HepG2 (cell line): ENCODE measurements around the gene CISTR. TPM values are rescaled to one million over a fixed set of nuclear protein-coding genes. Genes with fewer than 3 reads are reported as not detected.

Experiments used
- CENPX ChIP-seq: sonication (generic); formaldehyde crosslinking; IDR thresholded peaks from 2 replicates; pipeline ENCODE4 v1.9.0; 2021; ENCODE audit warnings: mild to moderate bottlenecking, missing genetic modification reagents, moderate library complexity
- ELF3 ChIP-seq: IDR thresholded peaks from 2 replicates; pipeline ENCODE4 v1.6.1; 2016; ENCODE audit warnings: missing genetic modification reagents, missing compliant biosample characterization
- GABPA ChIP-seq, 2 experiments: IDR thresholded peaks; 2 replicates each; pipeline ENCODE4 v1.6.1; 2011 to 2016; ENCODE audit warnings: low read depth in 2 of 2, low read length in 1 of 2, missing biosample characterization in 1 of 2, missing genetic modification characterization in 1 of 2
- GMEB1 ChIP-seq: sonication (generic); formaldehyde crosslinking; IDR thresholded peaks from 2 replicates; pipeline ENCODE4 v1.5.1; 2020; ENCODE audit warnings: missing genetic modification reagents, mild to moderate bottlenecking, borderline replicate concordance
- MAZ ChIP-seq, 2 experiments: sonication (generic) in 1 of 2; formaldehyde crosslinking in 1 of 2; IDR thresholded peaks; 2 replicates each; pipeline versions ENCODE4 v1.5.0 to v1.6.1; 2012 to 2020; ENCODE audit warnings: low read depth in 2 of 2, mild to moderate bottlenecking in 2 of 2, borderline replicate concordance in 1 of 2, improper control_type of control experiment in 1 of 2, low read length in 1 of 2, missing genetic modification reagents in 1 of 2, moderate library complexity in 1 of 2
- RFX1 ChIP-seq: fragments of 450-650 bp; IDR thresholded peaks from 2 replicates; pipeline ENCODE4 v1.6.1; 2017
- SALL1 ChIP-seq: sonication (generic); formaldehyde crosslinking; IDR thresholded peaks from 2 replicates; pipeline ENCODE4 v1.8.0; 2022; ENCODE audit warnings: mild to moderate bottlenecking, missing genetic modification reagents
- ZNF484 ChIP-seq: sonication (generic); formaldehyde crosslinking; IDR thresholded peaks from 2 replicates; pipeline ENCODE4 v1.5.1; 2020; ENCODE audit warnings: mild to moderate bottlenecking, low read depth, missing genetic modification reagents, borderline replicate concordance
- ZNF556 ChIP-seq: sonication (generic); formaldehyde crosslinking; IDR thresholded peaks from 2 replicates; pipeline ENCODE4 v1.4.0; 2020; ENCODE audit warnings: mild to moderate bottlenecking, missing genetic modification reagents, borderline replicate concordance
- ZNF780A ChIP-seq: sonication (generic); formaldehyde crosslinking; IDR thresholded peaks from 2 replicates; pipeline ENCODE4 v1.8.0; 2022; ENCODE audit warnings: mild to moderate bottlenecking, missing genetic modification reagents, moderate library complexity
- ZSCAN5A ChIP-seq: sonication (generic); formaldehyde crosslinking; IDR thresholded peaks from 2 replicates; pipeline ENCODE4 v1.8.0; 2022; ENCODE audit warnings: mild to moderate bottlenecking, missing genetic modification reagents, borderline replicate concordance
- polyA plus RNA-seq, 8 experiments: library from polyadenylated mRNA; depleted of rRNA in 3 of 8; stranded (reverse) in 7 of 8; unstranded in 1 of 8; fragments of >200 nt; fragmentation: Illumina TruSeq in 4 of 8; extraction: Trizol in 4 of 8; gene quantifications; 2 replicates each; pipeline versions ENCODE4 v1.2.1 to v1.2.3, GENCODE V29; 2011 to 2016; ENCODE audit warnings: low read depth in 4 of 8, missing spikeins in 1 of 8, mixed read lengths in 1 of 8; ENCODE audit not compliant: insufficient read depth in 1 of 8
- total RNA-seq, 5 experiments: library from RNA; depleted of rRNA; stranded (reverse); fragments of >200 nt; fragmentation: Illumina TruSeq; extraction: Trizol; gene quantifications; 2 replicates each; pipeline ENCODE4 v1.2.3, GENCODE V29; 2016; ENCODE audit warnings: low read depth in 1 of 5
- TF ChIP-seq, protein P1 (sequence below): sonication (generic); formaldehyde crosslinking; IDR thresholded peaks from 2 replicates; pipeline ENCODE4 v1.4.0; 2020; ENCODE audit warnings: missing genetic modification reagents
- TF ChIP-seq, protein P2 (sequence below): sonication (generic); formaldehyde crosslinking; IDR thresholded peaks from 2 replicates; pipeline ENCODE4 v1.5.0; 2020; ENCODE audit warnings: mild to moderate bottlenecking, missing genetic modification reagents, borderline replicate concordance
- TF ChIP-seq, protein P3 (sequence below): IDR thresholded peaks from 2 replicates; pipeline ENCODE4 v1.6.1; 2018; ENCODE audit warnings: missing genetic modification reagents, mild to moderate bottlenecking, missing compliant biosample characterization

The CISTR gene
- total and polyA plus RNA-seq, 2 of the 13 experiments (the other 11 are each of a cell fraction or from before 2014, with no cell fraction given) = not detected

DNA sequence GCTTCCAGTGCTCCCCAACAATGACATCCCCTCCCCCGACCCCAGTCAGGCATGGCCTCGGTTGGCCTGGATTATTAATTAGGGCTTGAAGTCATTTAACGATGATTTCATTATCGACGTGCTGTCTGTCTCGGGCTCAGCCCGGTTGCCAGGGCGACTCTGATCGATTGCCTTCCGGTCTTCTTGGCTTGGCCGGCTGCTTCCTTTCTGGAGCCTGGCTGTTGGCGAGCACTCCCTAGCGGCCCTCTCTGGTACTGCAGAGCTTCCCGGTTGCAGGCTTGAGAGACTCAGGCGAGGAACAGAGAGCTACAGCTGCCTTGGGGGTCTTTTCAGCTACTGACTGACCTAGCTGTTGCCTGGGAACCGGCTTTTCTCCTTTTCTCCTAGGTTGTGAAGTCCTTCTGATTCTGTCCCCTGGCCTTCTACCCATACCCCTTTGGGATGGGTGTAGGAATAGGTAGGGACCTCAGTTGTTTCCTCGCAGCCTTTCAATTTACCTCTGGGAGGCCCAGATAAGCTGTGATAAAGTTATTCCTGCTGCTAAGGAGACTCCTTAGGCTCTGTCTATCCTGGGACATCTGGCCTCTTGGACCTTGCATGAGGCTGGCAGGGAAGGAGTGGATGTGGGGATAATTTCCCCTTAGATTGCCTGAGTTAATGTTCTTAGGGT lies 5.5 kb upstream of the CISTR start (continued):
- no peak for TF ChIP-seq GMEB1 (CRISPR knock-in tag)
- no peak for TF ChIP-seq MAZ (IDR thresholded peaks at IDR 0.05; ENCODE audit: borderline replicate concordance, low read depth, low read length)
- TF ChIP-seq MAZ (CRISPR knock-in tag; IDR thresholded peaks at IDR 0.05; ENCODE audit: low read depth) = no peak
- TF ChIP-seq ELF3 = 0 out of 2 replicates have a peak, but pooled peaks have one; percentile 31
- TF ChIP-seq, protein P1, sequence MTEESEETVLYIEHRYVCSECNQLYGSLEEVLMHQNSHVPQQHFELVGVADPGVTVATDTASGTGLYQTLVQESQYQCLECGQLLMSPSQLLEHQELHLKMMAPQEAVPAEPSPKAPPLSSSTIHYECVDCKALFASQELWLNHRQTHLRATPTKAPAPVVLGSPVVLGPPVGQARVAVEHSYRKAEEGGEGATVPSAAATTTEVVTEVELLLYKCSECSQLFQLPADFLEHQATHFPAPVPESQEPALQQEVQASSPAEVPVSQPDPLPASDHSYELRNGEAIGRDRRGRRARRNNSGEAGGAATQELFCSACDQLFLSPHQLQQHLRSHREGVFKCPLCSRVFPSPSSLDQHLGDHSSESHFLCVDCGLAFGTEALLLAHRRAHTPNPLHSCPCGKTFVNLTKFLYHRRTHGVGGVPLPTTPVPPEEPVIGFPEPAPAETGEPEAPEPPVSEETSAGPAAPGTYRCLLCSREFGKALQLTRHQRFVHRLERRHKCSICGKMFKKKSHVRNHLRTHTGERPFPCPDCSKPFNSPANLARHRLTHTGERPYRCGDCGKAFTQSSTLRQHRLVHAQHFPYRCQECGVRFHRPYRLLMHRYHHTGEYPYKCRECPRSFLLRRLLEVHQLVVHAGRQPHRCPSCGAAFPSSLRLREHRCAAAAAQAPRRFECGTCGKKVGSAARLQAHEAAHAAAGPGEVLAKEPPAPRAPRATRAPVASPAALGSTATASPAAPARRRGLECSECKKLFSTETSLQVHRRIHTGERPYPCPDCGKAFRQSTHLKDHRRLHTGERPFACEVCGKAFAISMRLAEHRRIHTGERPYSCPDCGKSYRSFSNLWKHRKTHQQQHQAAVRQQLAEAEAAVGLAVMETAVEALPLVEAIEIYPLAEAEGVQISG (CRISPR knock-in tag) = peak; percentile 59
- TF ChIP-seq ZNF484 (CRISPR knock-in tag) = no peak
- no peak for TF ChIP-seq ZSCAN5A
- TF ChIP-seq SALL1 (CRISPR knock-in tag) = peak; percentile 39
- no peak for TF ChIP-seq CENPX (CRISPR knock-in tag)
- 0 out of 2 replicates have a peak, but pooled peaks have one; percentile 27 for TF ChIP-seq ZNF556 (CRISPR knock-in tag)
- no peak for TF ChIP-seq GABPA (IDR thresholded peaks at IDR 0.05; ENCODE audit: low read depth, low read length)
- TF ChIP-seq GABPA (CRISPR knock-in tag; IDR thresholded peaks at IDR 0.05; ENCODE audit: low read depth) = peak; percentile 62
- TF ChIP-seq ZNF780A = no peak
- TF ChIP-seq, protein P2, sequence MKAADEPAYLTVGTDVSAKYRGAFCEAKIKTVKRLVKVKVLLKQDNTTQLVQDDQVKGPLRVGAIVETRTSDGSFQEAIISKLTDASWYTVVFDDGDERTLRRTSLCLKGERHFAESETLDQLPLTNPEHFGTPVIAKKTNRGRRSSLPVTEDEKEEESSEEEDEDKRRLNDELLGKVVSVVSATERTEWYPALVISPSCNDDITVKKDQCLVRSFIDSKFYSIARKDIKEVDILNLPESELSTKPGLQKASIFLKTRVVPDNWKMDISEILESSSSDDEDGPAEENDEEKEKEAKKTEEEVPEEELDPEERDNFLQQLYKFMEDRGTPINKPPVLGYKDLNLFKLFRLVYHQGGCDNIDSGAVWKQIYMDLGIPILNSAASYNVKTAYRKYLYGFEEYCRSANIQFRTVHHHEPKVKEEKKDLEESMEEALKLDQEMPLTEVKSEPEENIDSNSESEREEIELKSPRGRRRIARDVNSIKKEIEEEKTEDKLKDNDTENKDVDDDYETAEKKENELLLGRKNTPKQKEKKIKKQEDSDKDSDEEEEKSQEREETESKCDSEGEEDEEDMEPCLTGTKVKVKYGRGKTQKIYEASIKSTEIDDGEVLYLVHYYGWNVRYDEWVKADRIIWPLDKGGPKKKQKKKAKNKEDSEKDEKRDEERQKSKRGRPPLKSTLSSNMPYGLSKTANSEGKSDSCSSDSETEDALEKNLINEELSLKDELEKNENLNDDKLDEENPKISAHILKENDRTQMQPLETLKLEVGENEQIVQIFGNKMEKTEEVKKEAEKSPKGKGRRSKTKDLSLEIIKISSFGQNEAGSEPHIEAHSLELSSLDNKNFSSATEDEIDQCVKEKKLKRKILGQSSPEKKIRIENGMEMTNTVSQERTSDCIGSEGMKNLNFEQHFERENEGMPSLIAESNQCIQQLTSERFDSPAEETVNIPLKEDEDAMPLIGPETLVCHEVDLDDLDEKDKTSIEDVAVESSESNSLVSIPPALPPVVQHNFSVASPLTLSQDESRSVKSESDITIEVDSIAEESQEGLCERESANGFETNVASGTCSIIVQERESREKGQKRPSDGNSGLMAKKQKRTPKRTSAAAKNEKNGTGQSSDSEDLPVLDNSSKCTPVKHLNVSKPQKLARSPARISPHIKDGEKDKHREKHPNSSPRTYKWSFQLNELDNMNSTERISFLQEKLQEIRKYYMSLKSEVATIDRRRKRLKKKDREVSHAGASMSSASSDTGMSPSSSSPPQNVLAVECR (CRISPR knock-in tag) = peak; percentile 14; the same call in 1 of the 2 replicates
- peak; percentile 67 for TF ChIP-seq RFX1
- TF ChIP-seq, protein P3, sequence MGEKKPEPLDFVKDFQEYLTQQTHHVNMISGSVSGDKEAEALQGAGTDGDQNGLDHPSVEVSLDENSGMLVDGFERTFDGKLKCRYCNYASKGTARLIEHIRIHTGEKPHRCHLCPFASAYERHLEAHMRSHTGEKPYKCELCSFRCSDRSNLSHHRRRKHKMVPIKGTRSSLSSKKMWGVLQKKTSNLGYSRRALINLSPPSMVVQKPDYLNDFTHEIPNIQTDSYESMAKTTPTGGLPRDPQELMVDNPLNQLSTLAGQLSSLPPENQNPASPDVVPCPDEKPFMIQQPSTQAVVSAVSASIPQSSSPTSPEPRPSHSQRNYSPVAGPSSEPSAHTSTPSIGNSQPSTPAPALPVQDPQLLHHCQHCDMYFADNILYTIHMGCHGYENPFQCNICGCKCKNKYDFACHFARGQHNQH = 0 out of 2 replicates have a peak, but pooled peaks have one; percentile 30
